Fibroblast of mammary gland (primary cell): ENCODE measurements around the gene KCNK3.
A peak's percentile ranks its signal among the peaks of the same experiment; 100 is the strongest.

Experiments
- DNase-seq: peaks from one replicate; pipeline ENCODE4 v3.0.0-alpha.2; 2010; ENCODE audit warnings: low read depth
- H3K4me3 ChIP-seq: 2 replicates; pipeline ENCODE4 v1.5.1; 2011; ENCODE audit warnings: low read depth, mild to moderate bottlenecking, low read length, moderate library complexity; ENCODE audit not compliant: control insufficient read depth
- TF ChIP-seq, protein P1 (sequence below): conservative IDR thresholded peaks from 2 replicates; pipeline ENCODE4 v1.5.1; 2011; ENCODE audit warnings: low read depth, low read length, inconsistent platforms; ENCODE audit not compliant: control insufficient read depth, insufficient read depth

The KCNK3 gene

DNA sequence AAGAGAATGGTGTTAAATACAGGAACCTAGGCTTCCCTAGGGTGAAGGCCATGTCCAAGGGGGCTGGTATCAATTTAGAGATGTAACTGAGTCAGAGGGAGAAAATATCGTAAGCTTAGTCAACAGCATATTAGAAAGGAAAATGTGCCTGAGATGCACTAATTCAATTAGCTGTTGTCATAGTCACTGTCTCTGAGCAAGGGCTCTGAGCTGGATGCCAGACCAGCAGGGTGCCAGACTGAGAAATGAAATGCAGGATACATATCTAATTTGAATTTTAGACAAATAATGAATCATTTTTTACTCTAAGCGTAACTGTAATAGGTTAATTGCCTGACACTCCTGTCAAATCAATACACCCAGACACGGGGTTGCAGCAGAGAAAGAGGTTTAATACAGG, 60.1 kb downstream of the KCNK3 start:
- TF ChIP-seq, protein P1, sequence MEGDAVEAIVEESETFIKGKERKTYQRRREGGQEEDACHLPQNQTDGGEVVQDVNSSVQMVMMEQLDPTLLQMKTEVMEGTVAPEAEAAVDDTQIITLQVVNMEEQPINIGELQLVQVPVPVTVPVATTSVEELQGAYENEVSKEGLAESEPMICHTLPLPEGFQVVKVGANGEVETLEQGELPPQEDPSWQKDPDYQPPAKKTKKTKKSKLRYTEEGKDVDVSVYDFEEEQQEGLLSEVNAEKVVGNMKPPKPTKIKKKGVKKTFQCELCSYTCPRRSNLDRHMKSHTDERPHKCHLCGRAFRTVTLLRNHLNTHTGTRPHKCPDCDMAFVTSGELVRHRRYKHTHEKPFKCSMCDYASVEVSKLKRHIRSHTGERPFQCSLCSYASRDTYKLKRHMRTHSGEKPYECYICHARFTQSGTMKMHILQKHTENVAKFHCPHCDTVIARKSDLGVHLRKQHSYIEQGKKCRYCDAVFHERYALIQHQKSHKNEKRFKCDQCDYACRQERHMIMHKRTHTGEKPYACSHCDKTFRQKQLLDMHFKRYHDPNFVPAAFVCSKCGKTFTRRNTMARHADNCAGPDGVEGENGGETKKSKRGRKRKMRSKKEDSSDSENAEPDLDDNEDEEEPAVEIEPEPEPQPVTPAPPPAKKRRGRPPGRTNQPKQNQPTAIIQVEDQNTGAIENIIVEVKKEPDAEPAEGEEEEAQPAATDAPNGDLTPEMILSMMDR = no peak

DNA sequence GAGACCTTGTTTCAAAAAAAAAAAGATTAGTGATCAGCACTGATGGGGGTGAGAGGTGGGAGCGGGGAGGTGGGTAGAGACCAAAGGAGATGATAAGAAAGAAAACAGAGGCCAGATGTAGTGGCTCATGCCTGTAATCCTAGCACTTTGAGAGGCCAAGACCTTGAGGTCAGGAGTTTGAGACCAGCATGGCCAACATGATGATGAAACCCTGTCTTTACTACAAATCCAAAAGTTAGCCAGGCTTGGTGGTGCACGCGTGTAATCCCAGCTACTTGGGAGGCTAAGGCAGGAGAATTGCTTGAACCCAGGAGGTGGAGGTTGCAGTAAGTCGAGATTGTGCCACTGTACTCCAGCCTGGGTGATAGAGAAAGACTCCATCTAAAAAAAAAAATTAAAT, 62.0 kb downstream of the KCNK3 start:
- H3K4me3 ChIP-seq = no peak overlapping the region
- DNase-seq = no peak
- TF ChIP-seq, protein P1 = no peak

More for the DNA sequence above, 60.1 kb downstream of the KCNK3 start:
- no peak overlapping the region for H3K4me3 ChIP-seq
- DNase-seq = peak; percentile 30

DNA sequence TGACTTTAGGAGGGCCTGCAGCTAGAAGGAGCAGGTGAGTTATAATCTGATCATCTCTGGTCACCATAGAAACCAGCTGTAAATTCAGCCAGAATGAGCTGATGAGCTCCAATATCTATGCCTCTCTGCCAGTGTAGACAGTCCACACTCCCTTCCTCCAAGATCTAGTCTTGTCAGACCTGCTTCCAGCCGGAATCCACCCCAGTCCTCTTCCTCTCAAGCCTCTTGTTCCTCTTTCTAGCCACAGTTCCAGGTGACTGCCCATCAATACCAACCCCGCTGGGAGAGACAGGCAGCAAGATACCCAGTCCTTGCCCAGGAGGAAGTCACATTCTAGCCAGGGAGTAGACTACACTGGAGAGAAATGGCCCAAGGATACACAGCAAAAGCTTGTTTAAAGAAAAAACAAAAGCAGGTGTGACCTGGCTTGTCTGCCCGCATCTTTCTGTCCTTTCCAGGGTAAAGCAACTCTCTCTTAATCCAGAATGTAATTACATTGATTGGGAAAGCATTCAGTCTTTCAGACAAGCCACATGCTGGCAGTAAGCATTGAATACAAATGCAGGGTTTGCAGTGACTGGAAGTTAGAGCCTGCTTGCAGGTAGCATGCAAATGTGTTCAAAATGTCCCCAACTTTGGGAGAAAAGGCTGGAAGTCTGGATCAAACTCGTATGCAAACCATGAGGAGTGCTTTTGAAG, 62.6 kb downstream of the KCNK3 start:
- no peak overlapping the region for H3K4me3 ChIP-seq
- TF ChIP-seq, protein P1 = no peak
- DNase-seq = no peak

DNA sequence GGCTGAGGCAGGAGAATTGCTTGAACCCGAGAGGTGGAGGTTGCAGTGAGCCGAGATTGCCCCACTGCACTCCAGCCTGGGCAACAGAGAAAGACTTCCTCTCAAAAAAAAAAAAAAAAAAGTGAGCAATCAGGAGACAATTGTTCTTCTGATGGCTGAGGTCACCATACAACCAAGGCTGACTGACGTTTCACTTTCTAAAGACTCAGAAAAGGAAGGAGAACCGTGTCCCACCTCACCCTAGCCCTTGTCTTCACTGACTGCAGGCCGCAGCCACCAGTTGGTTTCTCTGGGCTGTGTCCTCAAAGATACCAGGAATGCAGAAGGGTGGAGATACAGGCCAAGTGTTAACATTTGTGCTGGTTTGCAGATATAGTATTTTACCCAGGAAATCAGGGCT, 63.8 kb downstream of the KCNK3 start:
- H3K4me3 ChIP-seq = no peak overlapping the region
- DNase-seq = no peak
- TF ChIP-seq, protein P1 = no peak

DNA sequence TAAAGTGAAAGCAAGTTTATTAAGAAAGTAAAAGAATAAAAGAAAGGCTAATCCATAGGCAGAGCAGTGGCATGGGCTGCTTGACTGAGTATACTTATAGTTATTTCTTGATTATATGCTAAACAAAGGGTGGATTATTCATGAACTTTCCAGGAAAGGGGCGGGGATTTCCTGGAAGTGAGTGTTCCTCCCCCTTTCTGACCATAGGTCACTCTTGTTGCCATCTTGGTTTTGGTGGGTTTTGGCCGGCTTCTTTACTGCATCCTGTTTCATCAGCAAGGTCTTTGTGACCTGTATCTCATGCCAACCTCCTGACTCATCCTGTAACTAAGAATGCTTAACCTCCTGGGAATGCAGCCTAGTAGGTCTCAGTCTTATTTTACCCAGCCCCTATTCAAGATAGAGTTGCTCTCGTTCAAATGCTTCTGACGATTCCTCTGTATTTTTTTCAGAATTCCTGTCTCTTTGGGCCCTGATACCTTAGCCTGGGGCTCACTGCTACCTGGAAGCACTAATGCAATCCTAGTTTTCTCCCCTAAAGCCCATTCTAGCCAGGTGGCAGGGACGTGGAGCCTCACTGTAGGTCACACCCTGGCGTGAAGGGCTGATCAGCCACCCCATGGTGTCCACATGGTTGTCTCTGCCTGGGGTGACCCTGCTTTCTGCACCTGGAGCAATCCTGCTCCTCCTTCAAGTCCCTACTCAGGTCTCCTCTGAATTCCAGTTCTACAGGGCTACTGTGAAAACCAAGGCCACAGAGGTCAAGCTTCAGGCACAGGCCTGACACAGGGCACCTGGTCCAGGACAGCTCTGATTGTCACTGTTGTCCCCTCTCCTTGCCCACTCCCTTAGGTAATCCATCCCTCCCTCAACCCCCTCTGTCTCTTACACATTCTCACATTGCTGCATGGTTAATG, 65.6 kb downstream of the KCNK3 start:
- H3K4me3 ChIP-seq = no peak overlapping the region
- DNase-seq = peak; percentile 99
- TF ChIP-seq, protein P1 = no peak

DNA sequence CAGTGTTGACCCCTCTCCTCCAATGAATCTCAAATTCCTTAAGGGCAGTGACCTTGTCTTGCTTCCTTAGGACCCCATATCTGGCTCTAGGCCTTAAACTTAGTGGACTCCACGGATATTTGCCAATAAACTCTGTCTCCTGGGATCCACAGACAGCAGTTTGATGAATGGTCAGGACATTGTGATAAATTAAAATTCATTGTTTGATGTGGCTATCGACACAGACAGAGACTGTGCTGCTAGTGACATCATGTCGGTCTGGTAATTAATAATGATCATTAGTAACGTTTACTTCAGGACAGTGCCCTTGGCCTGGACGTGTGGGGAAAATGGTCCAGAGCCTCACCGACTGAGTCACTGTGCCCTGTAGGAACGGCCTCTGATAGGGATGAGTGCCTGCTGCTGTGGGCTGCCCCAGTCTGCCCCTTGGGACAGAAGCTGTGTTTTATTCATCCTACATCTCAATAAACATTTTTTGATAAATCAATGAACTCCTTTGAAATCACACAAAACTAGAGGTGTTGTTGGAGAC, 66.3 kb downstream of the KCNK3 start:
- peak; percentile 55 for DNase-seq
- H3K4me3 ChIP-seq = no peak overlapping the region
- TF ChIP-seq, protein P1 = no peak
